ENCODE data around the gene AGPAT2. TPM values are rescaled to one million over a fixed set of nuclear protein-coding genes. Genes with fewer than 3 reads are reported as not detected.

Gene AGPAT2
- total and polyA plus RNA-seq, 2 of the 4 experiments (the other 2 are of a cell fraction): 16.1 to 39.5 TPM

GRCh38 chr9:136728080-136728547 is 40.9 kb upstream of the AGPAT2 start:
- peaks cover 22 to 77% of the 10 kb centered on the region in 2 experiments for H3K79me1 ChIP-seq (ENCODE audit: low read depth in 1 of 2, low read length in 2 of 2)
- peak overlapping the region; percentile 84 for H3K4ac ChIP-seq (ENCODE audit: low read depth, low read length)
- WGBS, 2 experiments (ENCODE audit: extremely low coverage in 2 of 2, insufficient read length in 1 of 2): 0% methylated on average over 19 of the region's 66 CpGs; no CpG with 5 or more reads in 1 of the 2 experiments
- BruUV-seq (replicated peaks): no TSS peak
- H3K18ac ChIP-seq (ENCODE audit: low read depth, low read length): no peak overlapping the region
- H3K9me3 ChIP-seq (ENCODE audit: control insufficient read depth, insufficient read depth, low read length): no peaks in the 10 kb centered on the region
- ChIA-PET CTCF (no interaction called here), POLR2A (ENCODE audit: unreplicated experiment) (interaction anchor here (0.7 kb wide), 1 partner anchor 33 kb away, joined by 3 read pairs; no protein-coding TSS in a partner anchor)
- dilution Hi-C loops (cut with HindIII; ENCODE audit: low sequenced_read_pairs, unreplicated experiment): no loop called here
- peak overlapping the region; percentile 98 for H3K4me3 ChIP-seq (ENCODE audit: insufficient read depth, low read depth, low read length)
- intact Hi-C loops (cut with micrococcal nuclease): no loop called here
- H3K4me1 ChIP-seq (ENCODE audit: control insufficient read depth, insufficient read depth, low read length): peaks cover 14% of the 10 kb centered on the region
- no peak overlapping the region for H2BK20ac ChIP-seq (ENCODE audit: low read depth, low read length)
- peak; percentile 16; the same call in 1 of the 2 replicates for TF ChIP-seq SMC3 (IDR thresholded peaks at IDR 0.05; ENCODE audit: low read depth, low read length)
- no peak for TF ChIP-seq CEBPB (IDR thresholded peaks at IDR 0.05; ENCODE audit: low read depth, low read length)
- TF ChIP-seq RCOR1 (IDR thresholded peaks at IDR 0.05; ENCODE audit: insufficient replicate concordance, low read length): no peak
- peak; percentile 100 for TF ChIP-seq POLR2A (IDR thresholded peaks at IDR 0.05; ENCODE audit: low read depth, low read length)
- no peak; the same call in 1 of the 2 replicates for TF ChIP-seq CHD1 (IDR thresholded peaks at IDR 0.05; ENCODE audit: low read depth, low read length)
- TF ChIP-seq CTCF (conservative IDR thresholded peaks at IDR 0.05; ENCODE audit: low read depth, low read length): peak; percentile 99
- TF ChIP-seq BHLHE40 (IDR thresholded peaks at IDR 0.05; ENCODE audit: low read depth, low read length): peak; percentile 88
- TF ChIP-seq MXI1 (IDR thresholded peaks at IDR 0.05; ENCODE audit: borderline replicate concordance, low read depth, low read length): peak; percentile 99
- TF ChIP-seq NFE2L2 (IDR thresholded peaks at IDR 0.05; ENCODE audit: low read depth, low read length): peak; percentile 39; the same call in 1 of the 2 replicates
- peak; percentile 90 for TF ChIP-seq MAZ (IDR thresholded peaks at IDR 0.05; ENCODE audit: borderline replicate concordance, low read depth, low read length)
- peak; percentile 80 for TF ChIP-seq USF2 (IDR thresholded peaks at IDR 0.05; ENCODE audit: low read depth, low read length)
- H3K56ac ChIP-seq (ENCODE audit: extremely low read depth, insufficient read depth, low read length): 0 out of 2 replicates have a peak overlapping the region, but pooled peaks have one; percentile 62
- no peak overlapping the region for H2BK120ac ChIP-seq (ENCODE audit: low read depth, low read length)
- peak overlapping the region; percentile 60 for H2BK5ac ChIP-seq (ENCODE audit: low read depth, low read length, poor library complexity, severe bottlenecking)
- H4K20me1 ChIP-seq (ENCODE audit: insufficient read depth, low read length): peaks cover 48% of the 10 kb centered on the region
- H3K14ac ChIP-seq (replicated peaks; ENCODE audit: low read depth, low read length): peak overlapping the region; percentile 95
- peak overlapping the region; percentile 71; the same call in 1 of the 2 replicates for H3K23ac ChIP-seq (ENCODE audit: low read depth, low read length)
- peak overlapping the region; percentile 38; the same call in 1 of the 2 replicates for H4K91ac ChIP-seq (ENCODE audit: insufficient read depth, low read depth, low read length)
- peak overlapping the region; percentile 90 for H3K9ac ChIP-seq (ENCODE audit: low read depth, low read length)
- H3K27me3 ChIP-seq (ENCODE audit: control insufficient read depth, insufficient read depth, low read length): no peaks in the 10 kb centered on the region
- peak; percentile 75 for ATAC-seq (ENCODE audit: low read depth)
- peak overlapping the region; percentile 66 for H2AK5ac ChIP-seq (ENCODE audit: low read depth, low read length)
- peak; percentile 85 for DNase-seq
- H3K9me1 ChIP-seq (ENCODE audit: insufficient read depth, low read length): peaks cover 15% of the 10 kb centered on the region
- H2AFZ ChIP-seq (replicated peaks; ENCODE audit: low read length, poor library complexity): peak overlapping the region; percentile 92
- in situ Hi-C loops (cut with MboI; ENCODE audit: low sequenced_read_pairs): no loop called here
- H3K27ac ChIP-seq (ENCODE audit: insufficient read depth, low read length): peak overlapping the region; percentile 70; the same call in 1 of the 2 replicates
- H3K36me3 ChIP-seq (ENCODE audit: control insufficient read depth, insufficient read depth, low read length): peaks cover 32% of the 10 kb centered on the region
- peak overlapping the region; percentile 97 for H2AK9ac ChIP-seq (replicated peaks; ENCODE audit: low read depth, low read length, poor library complexity)
- no peak overlapping the region for H2BK15ac ChIP-seq (ENCODE audit: low read depth, low read length)
- H3K4me2 ChIP-seq (ENCODE audit: low read depth, low read length): peak overlapping the region; percentile 71
- H4K8ac ChIP-seq (ENCODE audit: low read depth in 2 of 2, low read length in 2 of 2): peak overlapping the region; percentile 76 to 84; a peak in 2 of 4 replicates
- H4K5ac ChIP-seq (ENCODE audit: low read depth, low read length): peak overlapping the region; percentile 19

All from IMR-90 (cell line).